ENCODE measurements around the gene CRABP2.

DNA sequence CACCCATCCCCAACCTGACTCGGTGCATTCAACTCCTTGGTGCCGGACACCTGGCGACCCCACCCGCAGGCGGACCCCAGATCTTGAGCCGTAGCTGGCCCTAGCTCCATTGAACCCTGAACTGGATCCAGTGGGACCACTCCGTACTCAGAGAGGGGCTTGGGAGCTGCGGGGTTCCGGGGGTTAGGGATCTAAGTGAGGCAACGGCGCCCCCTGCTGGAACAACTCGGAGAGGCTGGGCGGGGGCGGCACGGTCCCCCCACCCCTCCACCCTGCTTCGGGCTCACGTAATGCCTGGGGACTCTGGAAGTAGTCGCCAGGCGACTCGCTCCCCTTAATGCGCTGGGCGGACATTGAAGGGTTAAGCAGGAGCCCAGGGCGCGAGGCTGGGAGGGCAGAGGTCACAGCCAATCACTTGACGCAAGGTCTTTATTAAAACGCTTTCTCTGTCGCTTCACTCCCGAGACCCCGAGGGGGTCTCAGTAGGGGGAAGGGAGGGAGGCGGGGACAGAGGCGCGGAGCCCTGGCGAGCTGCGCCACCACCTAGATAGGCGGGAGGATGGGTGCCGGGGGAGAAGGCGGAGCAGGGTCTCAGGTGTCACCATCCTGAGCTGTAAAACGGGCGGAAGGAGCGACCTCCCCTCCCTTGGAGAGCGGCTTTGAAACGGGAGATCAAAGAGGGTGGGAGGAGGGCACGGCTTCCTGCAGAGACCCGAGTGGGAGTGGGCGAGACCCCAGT lies 704 bp upstream of the CRABP2 start:
- TF ChIP-seq POLR2A (IDR thresholded peaks at IDR 0.05; ENCODE audit: low read depth, low read length) = no peak
- TF ChIP-seq CTCF (conservative IDR thresholded peaks at IDR 0.05; ENCODE audit: low read depth, low read length) = peak; percentile 69
- TF ChIP-seq CEBPB (IDR thresholded peaks at IDR 0.05; ENCODE audit: low read depth, low read length) = no peak
- no peak for TF ChIP-seq FOS (IDR thresholded peaks at IDR 0.05; ENCODE audit: low read depth, low read length)
- no peak for TF ChIP-seq RFX5 (IDR thresholded peaks at IDR 0.05; ENCODE audit: low read depth, low read length)
- peak; percentile 61 for TF ChIP-seq RAD21 (IDR thresholded peaks at IDR 0.05; ENCODE audit: low read length)
- TF ChIP-seq MAZ (IDR thresholded peaks at IDR 0.05; ENCODE audit: borderline replicate concordance, low read depth, low read length) = peak; percentile 72; the same call in 1 of the 2 replicates
- TF ChIP-seq USF2 (IDR thresholded peaks at IDR 0.05; ENCODE audit: low read depth, low read length) = no peak
